ENCODE results near the gene ETV6.

Gene ETV6

DNA sequence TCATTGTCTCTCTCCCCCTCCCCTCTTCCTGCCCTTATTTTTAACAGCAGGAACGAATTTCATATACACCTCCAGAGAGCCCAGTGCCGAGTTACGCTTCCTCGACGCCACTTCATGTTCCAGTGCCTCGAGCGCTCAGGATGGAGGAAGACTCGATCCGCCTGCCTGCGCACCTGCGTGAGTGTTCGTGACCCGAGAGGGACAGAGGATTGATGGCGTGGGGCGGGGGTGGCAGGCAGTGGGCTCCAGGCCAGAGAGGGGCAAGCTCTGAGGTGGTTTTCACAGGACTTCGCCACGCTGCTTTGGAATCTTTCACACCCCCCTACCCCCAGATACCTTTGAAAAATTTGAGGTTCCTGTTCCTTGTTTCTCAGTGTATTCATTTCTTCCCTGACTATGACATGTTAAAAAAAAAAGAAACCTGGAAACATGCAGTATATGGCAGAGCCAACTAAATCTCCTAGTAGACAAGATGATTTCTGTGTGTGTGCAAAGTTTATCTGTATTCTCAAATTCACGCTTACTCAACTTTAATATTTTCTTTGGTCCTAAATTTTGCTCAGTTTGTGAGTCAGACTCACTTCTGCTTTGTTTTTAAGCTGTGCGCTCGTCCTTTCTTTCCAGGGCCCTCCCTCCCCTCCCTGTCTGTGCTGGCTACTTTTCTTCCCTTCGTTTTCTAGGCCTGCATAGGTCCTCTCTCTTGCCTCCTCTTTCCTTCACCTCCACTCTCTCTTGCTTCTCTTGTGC is 103.1 kb downstream of the ETV6 start:
- peaks cover 42% of the 10 kb centered on the region for H3K36me3 Mint-ChIP-seq (ENCODE audit: low read depth)
- peaks cover 30% of the 10 kb centered on the region for H3K4me1 Mint-ChIP-seq (ENCODE audit: low read depth)
- H3K9me3 Mint-ChIP-seq = no peaks in the 10 kb centered on the region
- H3K27me3 Mint-ChIP-seq = no peaks in the 10 kb centered on the region
- no peak overlapping the region for H3K4me3 Mint-ChIP-seq
- peak overlapping the region; percentile 49 for H3K27ac Mint-ChIP-seq

DNA sequence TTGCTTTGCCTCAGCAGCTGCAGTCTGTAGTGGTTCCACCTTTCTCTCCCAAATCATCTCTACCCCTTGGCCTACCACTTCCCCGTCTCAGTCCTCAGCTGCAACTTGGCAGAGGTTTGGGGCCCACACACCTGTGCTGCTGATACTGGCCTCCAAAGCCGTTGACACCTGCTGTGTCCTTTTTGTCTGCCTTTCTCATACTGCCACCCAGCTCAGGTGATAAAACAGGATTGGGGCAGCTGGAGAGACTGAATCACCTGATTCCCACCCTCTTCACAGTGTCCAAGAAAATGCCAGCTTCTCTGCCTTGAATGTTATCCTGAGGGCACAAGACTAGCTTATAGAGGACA is 103.7 kb downstream of the ETV6 start:
- Mint-ChIP-seq H3K4me3 (no peak overlapping the region), H3K4me1 (ENCODE audit: low read depth) (peaks cover 30% of the 10 kb centered on the region)

DNA sequence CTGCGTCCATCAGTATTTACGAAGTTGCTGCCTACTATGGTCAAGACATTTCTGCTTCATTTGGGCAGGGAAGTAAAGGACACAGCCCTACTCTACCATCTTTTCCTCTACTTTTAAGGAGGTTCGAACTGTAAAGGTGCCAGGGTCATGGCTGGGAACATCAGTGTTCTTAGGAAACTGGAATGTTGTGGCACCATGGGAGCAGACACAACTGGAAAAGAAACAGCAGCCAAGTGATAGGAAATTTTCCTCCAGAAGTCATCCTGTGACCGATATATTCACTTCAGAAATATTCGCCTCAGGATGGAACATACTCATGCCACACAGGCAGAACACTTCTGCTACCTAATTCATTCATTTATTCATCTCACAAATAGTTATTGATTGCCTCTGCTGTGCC is 104.4 kb downstream of the ETV6 start:
- no peak overlapping the region for H3K27ac Mint-ChIP-seq
- H3K9me3 Mint-ChIP-seq = no peaks in the 10 kb centered on the region
- H3K36me3 Mint-ChIP-seq (ENCODE audit: low read depth) = peaks cover 46% of the 10 kb centered on the region

More for the DNA sequence above, 103.7 kb downstream of the ETV6 start:
- Mint-ChIP-seq H3K27me3 (no peaks in the 10 kb centered on the region), H3K27ac (no peak overlapping the region), H3K9me3 (no peaks in the 10 kb centered on the region), H3K36me3 (ENCODE audit: low read depth) (peaks cover 42% of the 10 kb centered on the region)

DNA sequence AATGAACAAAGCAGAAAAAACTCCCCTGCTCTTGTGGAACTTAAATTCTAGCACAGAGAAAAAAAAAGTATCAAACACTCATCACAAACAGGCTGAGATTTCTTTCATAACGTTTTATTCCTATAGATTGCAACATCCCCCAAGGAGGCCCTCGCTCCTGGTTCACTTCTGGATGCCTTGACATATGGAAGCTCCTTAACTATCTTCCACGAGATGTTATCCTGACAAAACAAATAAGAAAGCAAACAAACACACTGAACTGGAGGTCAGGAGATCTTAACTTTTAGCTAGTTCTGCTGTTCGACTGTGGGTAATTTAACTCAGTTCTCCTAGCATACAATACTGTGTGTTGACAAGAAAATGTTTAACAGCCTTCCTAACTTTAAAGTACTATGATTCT is 104.8 kb downstream of the ETV6 start:
- Mint-ChIP-seq H3K4me3 (no peak overlapping the region), H3K27ac (no peak overlapping the region), H3K36me3 (ENCODE audit: low read depth) (peaks cover 46% of the 10 kb centered on the region), H3K4me1 (ENCODE audit: low read depth) (peaks cover 38% of the 10 kb centered on the region), H3K9me3 (no peaks in the 10 kb centered on the region), H3K27me3 (no peaks in the 10 kb centered on the region)

More for the DNA sequence above, 104.4 kb downstream of the ETV6 start:
- Mint-ChIP-seq H3K4me3 (no peak overlapping the region), H3K4me1 (ENCODE audit: low read depth) (peaks cover 36% of the 10 kb centered on the region), H3K27me3 (no peaks in the 10 kb centered on the region)

DNA sequence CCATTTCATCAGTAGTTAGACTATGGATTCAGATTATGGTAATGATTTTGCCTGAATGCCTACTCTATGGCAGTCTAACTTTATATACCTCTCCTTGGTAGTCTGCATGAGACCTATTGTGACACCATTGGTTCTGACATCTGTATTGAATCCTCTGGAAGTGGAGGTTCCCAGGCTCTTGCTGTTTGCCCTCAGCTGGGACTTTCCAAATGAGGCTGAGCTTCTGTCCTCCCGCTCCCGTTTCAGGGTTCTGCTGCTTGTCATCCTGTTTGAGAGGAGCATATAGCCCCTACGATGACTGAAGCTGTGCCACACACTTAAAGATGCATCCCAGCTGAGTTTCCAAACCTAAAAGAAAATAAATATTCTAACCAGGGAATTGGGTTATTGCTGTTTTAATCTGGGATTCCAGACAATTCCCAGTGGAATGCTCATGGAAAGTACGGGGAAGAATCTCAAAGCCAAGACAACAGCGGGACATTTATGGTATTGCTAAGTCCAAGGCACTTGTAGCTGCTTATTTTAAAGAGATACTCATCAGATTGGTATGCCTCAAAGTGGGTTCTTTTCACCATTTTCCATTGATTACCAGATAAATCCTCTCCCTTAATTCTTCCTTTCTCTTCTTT is 105.9 kb downstream of the ETV6 start:
- Mint-ChIP-seq H3K36me3 (ENCODE audit: low read depth) (peaks cover 46% of the 10 kb centered on the region), H3K27ac (no peak overlapping the region), H3K4me1 (ENCODE audit: low read depth) (peaks cover 37% of the 10 kb centered on the region)

DNA sequence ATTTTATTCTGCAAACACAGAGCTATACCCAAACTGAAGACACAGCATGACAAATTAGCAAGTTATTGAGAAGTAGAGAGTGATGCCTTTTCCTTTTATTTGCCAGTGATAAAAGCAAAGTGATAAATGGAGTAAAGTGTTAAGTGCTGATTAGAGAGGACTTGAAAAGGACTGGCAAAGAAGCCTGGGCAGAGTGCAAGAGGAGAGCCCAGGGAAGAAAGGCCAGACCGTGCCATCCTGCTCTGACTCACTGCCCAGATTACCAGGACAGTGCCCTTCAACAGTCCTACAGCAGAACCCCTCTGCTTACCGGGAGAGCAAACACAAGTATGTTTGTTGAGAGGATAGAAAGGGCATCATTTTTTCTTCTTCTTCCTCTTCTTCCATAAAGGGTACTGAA is 106.5 kb downstream of the ETV6 start:
- peaks cover 36% of the 10 kb centered on the region for H3K4me1 Mint-ChIP-seq (ENCODE audit: low read depth)
- H3K4me3 Mint-ChIP-seq = no peak overlapping the region
- H3K9me3 Mint-ChIP-seq = no peaks in the 10 kb centered on the region
- no peak overlapping the region for H3K27ac Mint-ChIP-seq
- peaks cover 46% of the 10 kb centered on the region for H3K36me3 Mint-ChIP-seq (ENCODE audit: low read depth)
- H3K27me3 Mint-ChIP-seq = no peaks in the 10 kb centered on the region

More for the DNA sequence above, 105.9 kb downstream of the ETV6 start:
- H3K9me3 Mint-ChIP-seq = no peaks in the 10 kb centered on the region
- no peak overlapping the region for H3K4me3 Mint-ChIP-seq
- H3K27me3 Mint-ChIP-seq = no peaks in the 10 kb centered on the region

DNA sequence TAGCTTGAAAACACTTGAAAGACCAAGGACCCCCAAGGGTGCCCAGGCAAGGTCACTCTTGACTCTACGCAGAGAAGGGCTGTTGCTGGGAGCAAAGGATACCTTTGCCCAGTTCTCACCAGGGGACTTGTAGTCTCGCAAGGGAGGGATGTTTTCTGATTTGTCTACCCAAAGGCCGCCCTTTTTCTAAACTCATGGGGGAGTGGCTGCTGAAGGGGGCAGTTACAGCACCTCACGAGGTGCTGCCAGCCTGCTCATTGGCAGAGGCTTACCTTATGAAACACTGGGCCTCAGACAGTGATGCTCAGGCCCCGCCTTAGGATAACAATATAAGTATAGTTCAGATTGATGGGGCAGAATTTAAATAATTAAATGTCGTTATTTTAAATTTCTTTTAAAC is 107.0 kb downstream of the ETV6 start:
- Mint-ChIP-seq H3K27me3 (no peaks in the 10 kb centered on the region), H3K4me1 (ENCODE audit: low read depth) (peaks cover 38% of the 10 kb centered on the region), H3K36me3 (ENCODE audit: low read depth) (peaks cover 44% of the 10 kb centered on the region), H3K4me3 (no peak overlapping the region), H3K27ac (no peak overlapping the region), H3K9me3 (no peaks in the 10 kb centered on the region)

DNA sequence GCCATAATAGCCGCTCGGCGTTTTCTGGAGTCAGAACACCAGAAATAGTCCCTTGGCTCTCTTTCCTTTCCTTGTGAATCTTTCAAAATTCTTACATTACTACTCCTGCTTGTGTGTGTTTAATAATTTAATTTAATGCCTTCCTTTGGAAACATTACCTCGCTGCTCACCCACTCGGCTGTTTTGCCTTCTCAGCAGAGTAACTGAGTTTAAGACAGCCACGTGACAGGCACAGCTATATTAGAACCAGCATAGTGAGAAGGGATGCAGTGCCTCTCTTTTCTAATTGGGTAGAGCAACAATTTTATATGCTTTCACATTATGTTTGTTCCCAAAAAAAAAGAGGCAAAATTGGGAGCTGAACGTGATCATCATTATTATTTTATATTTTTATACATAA is 107.6 kb downstream of the ETV6 start:
- no peak overlapping the region for H3K4me3 Mint-ChIP-seq
- no peak overlapping the region for H3K27ac Mint-ChIP-seq
- H3K27me3 Mint-ChIP-seq = no peaks in the 10 kb centered on the region
- peaks cover 43% of the 10 kb centered on the region for H3K4me1 Mint-ChIP-seq (ENCODE audit: low read depth)
- no peaks in the 10 kb centered on the region for H3K9me3 Mint-ChIP-seq
- H3K36me3 Mint-ChIP-seq (ENCODE audit: low read depth) = peaks cover 43% of the 10 kb centered on the region

DNA sequence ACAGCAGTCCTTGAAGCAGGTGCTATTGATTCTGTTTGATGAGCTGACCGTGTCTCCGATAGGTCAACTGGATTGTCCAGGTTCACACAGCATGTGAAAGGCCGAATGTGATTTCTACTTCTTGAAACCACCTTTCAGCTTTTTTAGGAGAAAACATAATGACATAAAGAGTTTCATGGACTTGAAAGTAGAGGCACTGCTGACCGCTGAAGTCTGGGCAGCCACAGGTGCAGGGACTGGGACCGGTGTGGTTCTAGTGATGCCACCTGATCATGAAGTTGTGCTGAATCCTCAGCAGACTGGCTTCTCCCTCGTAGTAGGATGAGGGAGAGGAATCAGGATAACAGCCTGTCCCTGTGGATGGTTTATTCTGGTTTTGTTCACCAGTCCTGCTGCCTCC is 108.1 kb downstream of the ETV6 start:
- Mint-ChIP-seq H3K27me3 (no peaks in the 10 kb centered on the region), H3K4me1 (ENCODE audit: low read depth) (peaks cover 46% of the 10 kb centered on the region), H3K27ac (no peak overlapping the region), H3K4me3 (no peak overlapping the region), H3K9me3 (no peaks in the 10 kb centered on the region), H3K36me3 (ENCODE audit: low read depth) (peaks cover 43% of the 10 kb centered on the region)

DNA sequence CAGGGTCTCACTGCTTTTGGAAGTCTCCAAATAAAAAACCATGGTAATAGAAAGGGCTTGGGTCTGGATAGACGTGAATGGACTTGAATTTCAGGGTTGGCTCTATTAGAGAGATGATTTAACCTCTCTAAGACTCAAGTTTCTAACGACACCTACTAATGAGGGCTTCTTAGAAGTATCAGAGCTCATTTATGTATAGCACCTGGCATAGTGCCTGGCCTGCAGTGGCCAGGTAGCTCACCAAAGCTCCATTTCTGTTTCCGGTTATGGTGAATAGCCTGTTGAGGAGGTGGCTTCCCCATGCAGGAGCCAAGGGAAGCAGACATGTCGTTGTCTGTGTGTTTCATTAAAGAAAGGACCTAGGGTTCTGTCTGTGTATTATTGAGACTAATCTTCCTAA is 108.6 kb downstream of the ETV6 start:
- peak overlapping the region; percentile 76 for H3K27ac Mint-ChIP-seq
- H3K27me3 Mint-ChIP-seq = no peaks in the 10 kb centered on the region
- H3K4me1 Mint-ChIP-seq (ENCODE audit: low read depth) = peaks cover 46% of the 10 kb centered on the region
- no peaks in the 10 kb centered on the region for H3K9me3 Mint-ChIP-seq
- H3K4me3 Mint-ChIP-seq = no peak overlapping the region
- H3K36me3 Mint-ChIP-seq (ENCODE audit: low read depth) = peaks cover 37% of the 10 kb centered on the region

DNA sequence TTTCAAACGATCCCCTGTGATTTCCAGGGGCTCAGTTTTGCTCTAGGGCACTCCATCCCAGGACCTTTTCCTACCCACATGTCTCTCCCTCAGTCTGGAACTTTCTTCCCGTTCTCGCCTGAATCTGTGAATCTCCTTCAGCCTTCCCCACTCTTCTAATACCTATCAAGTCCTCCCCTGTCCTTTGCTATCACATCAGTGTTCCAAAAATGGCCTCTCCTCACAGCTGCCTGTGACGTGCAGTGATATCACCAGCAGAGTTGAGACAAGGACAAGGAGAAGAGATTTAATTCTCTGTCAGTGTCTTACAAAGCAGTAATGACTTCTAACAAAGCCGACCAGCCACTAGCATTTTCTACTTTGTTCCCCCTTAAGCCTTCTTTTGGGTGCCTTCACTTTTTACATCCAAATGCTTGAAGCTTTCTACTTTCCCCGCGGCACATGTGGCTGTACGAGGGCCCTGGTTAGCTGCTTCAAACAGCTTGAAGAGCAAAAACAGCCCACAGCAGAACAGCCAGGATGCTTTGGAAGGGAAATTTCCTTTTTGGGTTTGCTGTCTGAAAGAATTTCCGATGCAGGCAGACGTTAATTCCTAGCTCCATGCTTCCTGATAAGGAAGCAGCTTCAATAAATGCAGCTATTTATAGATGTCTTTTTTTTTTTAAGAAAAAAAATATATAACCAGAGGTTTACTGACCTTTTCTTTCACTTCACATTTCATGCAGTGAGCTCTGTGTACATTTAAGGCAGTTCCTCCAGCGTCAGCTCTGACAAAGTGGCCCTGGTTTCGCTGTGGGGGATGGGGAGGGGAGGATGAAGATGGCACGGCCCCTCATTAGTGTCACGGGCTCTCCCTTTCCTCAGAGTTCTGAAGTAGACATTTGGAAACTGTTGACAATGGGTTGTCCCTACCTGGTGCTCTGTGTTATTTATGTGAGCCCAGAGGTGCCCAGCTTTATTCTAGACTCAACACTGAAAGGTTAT is 109.3 kb downstream of the ETV6 start:
- Mint-ChIP-seq H3K4me1 (ENCODE audit: low read depth) (peaks cover 50% of the 10 kb centered on the region), H3K27me3 (no peaks in the 10 kb centered on the region), H3K27ac (peak overlapping the region; percentile 76), H3K4me3 (peak overlapping the region; percentile 11), H3K9me3 (no peaks in the 10 kb centered on the region), H3K36me3 (ENCODE audit: low read depth) (peaks cover 32% of the 10 kb centered on the region)

DNA sequence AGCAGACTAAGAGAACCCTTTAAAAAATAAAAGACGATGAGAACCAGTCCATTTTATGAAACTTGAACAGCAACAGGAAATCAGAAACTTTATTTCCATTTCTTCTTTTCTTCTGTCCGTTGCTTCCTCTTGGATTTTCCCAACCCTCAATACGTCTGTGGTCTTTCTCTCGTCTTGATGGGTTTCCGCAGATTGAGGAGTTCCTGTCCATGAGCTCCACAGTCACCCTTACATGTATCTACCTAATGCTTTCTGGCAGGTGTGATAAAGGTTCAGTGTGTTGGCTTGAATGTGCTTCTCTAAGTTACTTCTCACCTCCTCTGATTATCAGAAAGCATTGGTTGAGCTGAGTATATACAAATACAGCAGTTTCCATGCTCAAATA is 110.0 kb downstream of the ETV6 start:
- Mint-ChIP-seq H3K4me1 (ENCODE audit: low read depth) (peaks cover 57% of the 10 kb centered on the region), H3K36me3 (ENCODE audit: low read depth) (peaks cover 25% of the 10 kb centered on the region), H3K27me3 (no peaks in the 10 kb centered on the region), H3K9me3 (no peaks in the 10 kb centered on the region), H3K27ac (peak overlapping the region; percentile 19), H3K4me3 (no peak overlapping the region)

DNA sequence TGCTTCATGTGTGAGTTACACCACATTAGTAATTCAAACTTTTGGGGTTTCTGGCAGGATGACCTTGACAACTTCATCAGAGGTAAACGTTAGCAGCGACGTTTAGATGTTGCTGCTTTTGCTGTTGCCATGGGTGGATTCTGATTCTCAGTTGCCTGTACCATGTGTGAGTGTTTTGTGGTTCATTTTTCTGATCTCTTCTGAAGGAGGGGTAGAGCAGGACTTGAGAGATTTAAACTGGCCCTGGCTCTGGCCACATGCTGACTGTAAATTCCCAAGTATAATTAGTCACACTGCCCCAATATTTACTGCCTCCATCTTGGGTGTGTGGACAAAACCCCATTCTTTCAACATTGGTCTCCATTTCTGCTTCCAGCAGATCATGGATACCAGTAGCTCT is 110.4 kb downstream of the ETV6 start:
- no peaks in the 10 kb centered on the region for H3K9me3 Mint-ChIP-seq
- peak overlapping the region; percentile 19 for H3K27ac Mint-ChIP-seq
- no peak overlapping the region for H3K4me3 Mint-ChIP-seq
- peaks cover 61% of the 10 kb centered on the region for H3K4me1 Mint-ChIP-seq (ENCODE audit: low read depth)
- peaks cover 21% of the 10 kb centered on the region for H3K36me3 Mint-ChIP-seq (ENCODE audit: low read depth)
- no peaks in the 10 kb centered on the region for H3K27me3 Mint-ChIP-seq

DNA sequence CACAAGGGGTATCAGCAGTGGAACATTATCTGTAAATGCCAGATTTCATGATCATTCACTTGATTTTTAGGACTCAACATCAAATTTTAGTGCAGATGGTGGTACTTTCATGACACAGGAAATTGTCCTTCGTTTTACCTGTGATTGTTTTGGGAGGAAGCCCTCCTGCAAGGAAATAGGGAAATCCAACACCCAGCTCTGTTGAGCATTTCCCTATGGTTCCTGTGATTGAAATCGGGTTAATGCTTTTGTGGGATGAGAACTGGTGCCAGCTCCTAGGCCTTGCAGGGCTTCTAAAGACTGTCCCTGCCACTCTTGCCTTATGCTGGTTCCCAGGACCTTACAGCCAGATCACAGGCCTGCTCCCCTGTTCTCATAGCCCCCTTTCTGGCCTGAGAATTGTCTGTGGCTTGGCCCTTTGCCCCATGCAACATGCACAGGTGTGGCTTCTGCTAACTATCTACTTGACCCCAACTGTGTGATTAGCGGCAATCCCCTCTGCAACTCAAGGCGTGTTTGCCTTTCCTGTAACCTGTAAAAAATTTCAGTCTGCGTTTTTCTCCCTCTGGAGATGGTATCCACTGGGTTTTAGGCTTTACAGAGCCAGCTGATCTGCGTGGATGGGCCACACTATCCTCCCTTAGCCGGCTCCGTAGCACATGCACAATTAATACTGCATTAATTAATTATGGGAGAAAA is 112.5 kb downstream of the ETV6 start:
- no peak overlapping the region for H3K4me3 Mint-ChIP-seq
- H3K9me3 Mint-ChIP-seq = no peaks in the 10 kb centered on the region
- H3K27me3 Mint-ChIP-seq = no peaks in the 10 kb centered on the region
- H3K4me1 Mint-ChIP-seq (ENCODE audit: low read depth) = peaks cover 82% of the 10 kb centered on the region
- H3K27ac Mint-ChIP-seq = peak overlapping the region; percentile 38
- peaks cover 9% of the 10 kb centered on the region for H3K36me3 Mint-ChIP-seq (ENCODE audit: low read depth)
